Measurements from ENCODE around the gene ACTG1.

Gene ACTG1

GRCh38 chr17:81556175-81556691, 43.6 kb upstream of the ACTG1 start:
- no peak overlapping the region for H3K4me3 ChIP-seq (ENCODE audit: low read depth, low read length)
- TF ChIP-seq CTCF (IDR thresholded peaks at IDR 0.05; ENCODE audit: control insufficient read depth, extremely low read depth, insufficient read depth): no peak
- DNase-seq (ENCODE audit: low read depth): no peak

GRCh38 chr17:81553616-81554181, 41.1 kb upstream of the ACTG1 start:
- no peak for DNase-seq (ENCODE audit: low read depth)
- TF ChIP-seq CTCF (IDR thresholded peaks at IDR 0.05; ENCODE audit: control insufficient read depth, extremely low read depth, insufficient read depth): no peak
- peak overlapping the region; percentile 96 for H3K4me3 ChIP-seq (ENCODE audit: low read depth, low read length)

- peak; percentile 15; the same call in 1 of the 2 replicates for TF ChIP-seq CTCF (IDR thresholded peaks at IDR 0.05; ENCODE audit: control insufficient read depth, extremely low read depth, insufficient read depth)
- DNase-seq (ENCODE audit: low read depth): peak; percentile 66
- H3K4me3 ChIP-seq (ENCODE audit: low read depth, low read length): peak overlapping the region; percentile 96
Observed at GRCh38 chr17:81553018-81553615, 40.5 kb upstream of the ACTG1 start.

GRCh38 chr17:81552244-81553017, 39.8 kb upstream of the ACTG1 start, which contains the start of gene FAAP100:
FAAP100 (minus strand) TSS chr17:81552353; CDS start chr17:81552330, 23 bp downstream.
- TF ChIP-seq CTCF (IDR thresholded peaks at IDR 0.05; ENCODE audit: control insufficient read depth, extremely low read depth, insufficient read depth): no peak
- H3K4me3 ChIP-seq (ENCODE audit: low read depth, low read length): peak within 1 kb of the TSS; percentile 96
- DNase-seq (ENCODE audit: low read depth): no peak

GRCh38 chr17:81551458-81552243, 39.1 kb upstream of the ACTG1 start:
- no peak for DNase-seq (ENCODE audit: low read depth)
- TF ChIP-seq CTCF (IDR thresholded peaks at IDR 0.05; ENCODE audit: control insufficient read depth, extremely low read depth, insufficient read depth): no peak
- H3K4me3 ChIP-seq (ENCODE audit: low read depth, low read length): peak overlapping the region; percentile 96

GRCh38 chr17:81550830-81551457, 38.3 kb upstream of the ACTG1 start:
- no peak for TF ChIP-seq CTCF (IDR thresholded peaks at IDR 0.05; ENCODE audit: control insufficient read depth, extremely low read depth, insufficient read depth)
- H3K4me3 ChIP-seq (ENCODE audit: low read depth, low read length): peak overlapping the region; percentile 96
- no peak for DNase-seq (ENCODE audit: low read depth)
